Measurements from ENCODE around the gene AFAP1. TPM values are rescaled to one million over a fixed set of nuclear protein-coding genes. Genes with fewer than 3 reads are reported as not detected.

AFAP1 gene
- total and polyA plus RNA-seq, 2 experiments from 2014 or later = 10.5 to 31.9 TPM

GRCh38 chr4:7847206-7847605 is 92.5 kb downstream of the AFAP1 start:
- Histone ChIP-seq H3K4me3 (no peak overlapping the region), H3K4me1 (ENCODE audit: low read depth) (no peaks in the 10 kb centered on the region), H3K36me3 (no peaks in the 10 kb centered on the region), H3K9me3 (ENCODE audit: low read depth) (no peaks in the 10 kb centered on the region), H3K27ac (no peak overlapping the region), H3K27me3 (no peaks in the 10 kb centered on the region)
- no peak for TF ChIP-seq CTCF (IDR thresholded peaks at IDR 0.05; ENCODE audit: low read depth, low read length)
- no peak for DNase-seq (ENCODE audit: low read depth in 1 of 2, low spot score in 1 of 2)

- Histone ChIP-seq H3K27me3 (no peaks in the 10 kb centered on the region), H3K9me3 (ENCODE audit: low read depth) (no peaks in the 10 kb centered on the region), H3K4me3 (no peak overlapping the region), H3K36me3 (no peaks in the 10 kb centered on the region), H3K27ac (no peak overlapping the region), H3K4me1 (ENCODE audit: low read depth) (no peaks in the 10 kb centered on the region)
- peak; percentile 12 for TF ChIP-seq CTCF (IDR thresholded peaks at IDR 0.05; ENCODE audit: low read depth, low read length)
- DNase-seq (ENCODE audit: low read depth in 1 of 2, low spot score in 1 of 2) = no peak
These were observed 94.0 kb downstream of the AFAP1 start for GRCh38 chr4:7845493-7846128.

GRCh38 chr4:7844594-7844991 is 95.1 kb downstream of the AFAP1 start:
- H3K4me3 ChIP-seq = no peak overlapping the region
- no peaks in the 10 kb centered on the region for H3K27me3 ChIP-seq
- DNase-seq (ENCODE audit: low read depth in 1 of 2, low spot score in 1 of 2) = peak in 1 of 2 donors; percentile 89
- H3K9me3 ChIP-seq (ENCODE audit: low read depth) = no peaks in the 10 kb centered on the region
- no peaks in the 10 kb centered on the region for H3K4me1 ChIP-seq (ENCODE audit: low read depth)
- H3K27ac ChIP-seq = no peak overlapping the region
- H3K36me3 ChIP-seq = no peaks in the 10 kb centered on the region
- TF ChIP-seq CTCF (IDR thresholded peaks at IDR 0.05; ENCODE audit: low read depth, low read length) = no peak

GRCh38 chr4:7843831-7844593 is 95.6 kb downstream of the AFAP1 start:
- H3K4me3 ChIP-seq = no peak overlapping the region

More at GRCh38 chr4:7843831-7844593, 95.6 kb downstream of the AFAP1 start:
- peak; percentile 57 to 89 for DNase-seq (ENCODE audit: low read depth in 1 of 2, low spot score in 1 of 2)
- no peaks in the 10 kb centered on the region for H3K4me1 ChIP-seq (ENCODE audit: low read depth)
- peak; percentile 71 for TF ChIP-seq CTCF (IDR thresholded peaks at IDR 0.05; ENCODE audit: low read depth, low read length)
- no peaks in the 10 kb centered on the region for H3K9me3 ChIP-seq (ENCODE audit: low read depth)
- no peaks in the 10 kb centered on the region for H3K27me3 ChIP-seq
- no peaks in the 10 kb centered on the region for H3K36me3 ChIP-seq
- H3K27ac ChIP-seq = no peak overlapping the region

All from cardiac muscle cell (in vitro differentiated cells and primary cell).